ENCODE results near the gene RNF31. TPM values are rescaled to one million over a fixed set of nuclear protein-coding genes. Genes with fewer than 3 reads are reported as not detected.

The RNF31 gene
- polyA plus RNA-seq, 1 experiment = 12.4 TPM

DNA sequence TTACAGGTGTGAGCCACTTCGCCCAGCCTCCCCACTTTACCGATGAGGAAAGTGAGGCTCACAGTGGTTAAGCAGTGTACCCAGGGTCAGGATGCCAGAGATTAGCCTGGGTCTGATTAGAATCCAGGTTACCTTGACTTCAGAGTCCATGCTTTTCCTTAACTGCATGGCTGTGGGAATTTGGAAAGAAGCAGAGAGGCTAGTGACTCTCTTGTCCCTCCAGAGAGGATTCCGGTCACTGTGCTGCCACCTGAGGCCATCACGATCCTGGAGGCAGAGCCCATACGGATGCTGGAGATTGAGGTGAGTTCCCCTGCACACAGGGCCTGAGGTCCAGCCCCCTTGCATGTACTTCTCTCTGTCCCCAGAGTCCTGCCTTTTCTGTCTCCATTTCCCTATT, 29.3 kb downstream of the RNF31 start:
- H3K27me3 ChIP-seq (ENCODE audit: control insufficient read depth, insufficient read depth, low read length) = no peaks in the 10 kb centered on the region
- DNase-seq (ENCODE audit: low read depth) = no peak
- H3K4me3 ChIP-seq (ENCODE audit: low read depth, low read length) = no peak overlapping the region
- H3K36me3 ChIP-seq (ENCODE audit: control insufficient read depth, insufficient read depth, low read length) = peaks cover 41% of the 10 kb centered on the region
- ChIA-PET POLR2A (interaction anchor here (0.6 kb wide), 1 partner anchor 1205 kb away, joined by 6 read pairs; no protein-coding TSS in a partner anchor), CTCF (interaction anchor here (1.1 to 1.6 kb wide), 2 partner anchors 15 to 131 kb away, joined by 4 to 5 read pairs; partner anchors contain the start of gene IRF9)
- TF ChIP-seq, protein P1, sequence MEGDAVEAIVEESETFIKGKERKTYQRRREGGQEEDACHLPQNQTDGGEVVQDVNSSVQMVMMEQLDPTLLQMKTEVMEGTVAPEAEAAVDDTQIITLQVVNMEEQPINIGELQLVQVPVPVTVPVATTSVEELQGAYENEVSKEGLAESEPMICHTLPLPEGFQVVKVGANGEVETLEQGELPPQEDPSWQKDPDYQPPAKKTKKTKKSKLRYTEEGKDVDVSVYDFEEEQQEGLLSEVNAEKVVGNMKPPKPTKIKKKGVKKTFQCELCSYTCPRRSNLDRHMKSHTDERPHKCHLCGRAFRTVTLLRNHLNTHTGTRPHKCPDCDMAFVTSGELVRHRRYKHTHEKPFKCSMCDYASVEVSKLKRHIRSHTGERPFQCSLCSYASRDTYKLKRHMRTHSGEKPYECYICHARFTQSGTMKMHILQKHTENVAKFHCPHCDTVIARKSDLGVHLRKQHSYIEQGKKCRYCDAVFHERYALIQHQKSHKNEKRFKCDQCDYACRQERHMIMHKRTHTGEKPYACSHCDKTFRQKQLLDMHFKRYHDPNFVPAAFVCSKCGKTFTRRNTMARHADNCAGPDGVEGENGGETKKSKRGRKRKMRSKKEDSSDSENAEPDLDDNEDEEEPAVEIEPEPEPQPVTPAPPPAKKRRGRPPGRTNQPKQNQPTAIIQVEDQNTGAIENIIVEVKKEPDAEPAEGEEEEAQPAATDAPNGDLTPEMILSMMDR (IDR thresholded peaks at IDR 0.05; ENCODE audit: insufficient read depth, low read depth, low read length) = no peak

DNA sequence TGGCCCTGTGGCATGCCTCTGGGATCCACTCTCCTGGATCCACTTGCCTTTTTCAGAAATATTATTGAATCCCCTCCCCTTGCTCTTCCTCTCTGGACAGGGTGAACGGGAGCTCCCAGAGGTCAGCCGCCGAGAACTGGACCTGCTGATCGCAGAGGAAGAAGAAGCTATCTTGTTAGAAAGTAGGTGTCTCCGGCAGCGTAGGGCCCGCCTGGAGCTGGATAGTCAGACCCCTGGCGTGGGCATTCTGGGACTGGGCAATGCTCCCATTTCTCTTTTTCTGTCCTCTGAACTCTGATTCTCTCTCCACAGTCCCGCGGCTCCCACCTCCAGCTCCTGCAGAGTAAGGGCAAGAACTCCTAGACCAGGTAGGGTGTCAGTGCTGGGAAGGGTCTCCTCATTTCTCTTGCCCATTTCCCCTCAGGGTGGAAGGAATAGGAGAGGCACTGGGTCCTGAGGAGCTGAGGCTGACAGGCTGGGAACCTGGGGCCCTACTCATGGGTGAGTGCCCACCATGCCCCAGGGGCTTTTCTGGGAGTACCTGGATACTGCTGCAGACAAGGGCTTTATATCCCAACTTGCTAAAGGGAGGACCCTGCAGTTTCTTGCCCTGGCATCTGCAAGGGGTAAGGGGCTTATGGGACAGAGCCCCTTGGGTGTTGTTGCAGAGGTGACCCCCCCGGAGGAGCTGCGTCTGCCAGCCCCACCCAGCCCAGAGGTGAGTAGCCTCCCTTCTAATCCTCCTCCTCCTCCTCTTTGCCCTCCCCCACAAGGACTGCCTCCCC, 29.9 kb downstream of the RNF31 start:
- Histone ChIP-seq H3K4me3 (ENCODE audit: low read depth, low read length) (no peak overlapping the region), H3K36me3 (ENCODE audit: control insufficient read depth, insufficient read depth, low read length) (peaks cover 43% of the 10 kb centered on the region), H3K27me3 (ENCODE audit: control insufficient read depth, insufficient read depth, low read length) (no peaks in the 10 kb centered on the region)
- TF ChIP-seq, protein P1 (IDR thresholded peaks at IDR 0.05; ENCODE audit: insufficient read depth, low read depth, low read length) = no peak
- ChIA-PET POLR2A (no interaction called here), CTCF (interaction anchor here (0.9 to 1.1 kb wide), 2 partner anchors 16 to 130 kb away, joined by 3 to 4 read pairs; partner anchors contain the start of gene IRF9)
- DNase-seq (ENCODE audit: low read depth) = no peak

DNA sequence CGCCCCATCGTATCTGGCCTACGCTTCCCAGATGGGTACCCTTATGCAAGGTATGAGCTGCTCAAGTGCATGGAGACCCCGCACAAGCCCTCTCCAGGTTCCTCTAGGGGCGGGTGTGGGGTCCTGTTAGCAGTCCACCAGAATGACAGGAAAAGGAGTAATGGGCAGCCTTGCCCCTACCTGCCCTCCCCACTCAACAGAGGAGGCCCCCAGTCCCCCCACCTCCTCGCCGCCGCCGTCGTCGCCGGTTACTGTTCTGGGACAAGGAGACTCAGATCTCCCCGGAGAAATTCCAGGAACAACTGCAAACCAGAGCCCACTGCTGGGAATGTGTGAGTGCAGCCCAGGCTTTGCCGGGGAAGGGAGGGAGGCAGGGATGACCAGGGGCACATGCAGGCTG, 30.6 kb downstream of the RNF31 start:
- ChIA-PET POLR2A (no interaction called here), CTCF (interaction anchor here (1.1 kb wide), 1 partner anchor 129 kb away, joined by 4 read pairs; no protein-coding TSS in a partner anchor)
- peaks cover 46% of the 10 kb centered on the region for H3K36me3 ChIP-seq (ENCODE audit: control insufficient read depth, insufficient read depth, low read length)
- no peaks in the 10 kb centered on the region for H3K27me3 ChIP-seq (ENCODE audit: control insufficient read depth, insufficient read depth, low read length)
- TF ChIP-seq, protein P1 (IDR thresholded peaks at IDR 0.05; ENCODE audit: insufficient read depth, low read depth, low read length) = no peak
- no peak overlapping the region for H3K4me3 ChIP-seq (ENCODE audit: low read depth, low read length)
- no peak for DNase-seq (ENCODE audit: low read depth)

DNA sequence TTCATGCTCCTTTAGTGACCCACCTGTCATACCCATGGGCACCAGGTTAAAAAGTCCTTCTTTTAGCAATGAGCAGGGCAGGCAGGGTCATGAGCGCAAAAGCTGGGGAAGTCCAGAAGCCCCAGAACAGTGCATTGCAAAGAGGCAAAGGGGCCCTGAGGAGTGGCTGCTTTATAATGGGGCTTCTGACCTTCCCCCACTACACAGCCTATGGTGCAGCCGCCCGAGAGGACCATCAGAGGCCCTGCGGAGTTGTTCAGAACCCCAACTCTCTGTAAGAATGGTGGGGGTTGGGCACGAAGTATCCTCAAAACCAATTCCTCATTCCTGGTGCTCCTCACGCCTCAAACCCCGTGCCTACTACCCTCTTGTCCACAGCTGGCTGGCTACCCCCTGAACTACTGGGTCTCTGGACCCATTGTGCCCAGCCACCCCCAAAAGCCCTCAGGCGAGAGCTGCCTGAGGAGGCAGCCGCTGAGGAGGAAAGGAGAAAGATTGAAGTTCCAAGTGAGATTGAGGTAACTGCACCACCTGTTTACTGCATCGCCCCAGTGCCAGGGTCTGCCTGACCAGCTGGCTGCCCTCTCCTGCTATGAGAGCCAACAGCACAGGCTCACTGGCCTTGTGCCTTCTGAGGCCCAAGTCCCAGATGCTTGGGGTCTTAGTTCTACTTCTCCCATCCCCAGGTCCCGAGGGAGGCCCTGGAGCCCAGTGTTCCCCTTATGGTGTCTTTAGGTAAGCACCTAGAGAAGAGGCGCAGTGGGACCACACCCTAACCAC, 31.3 kb downstream of the RNF31 start:
- TF ChIP-seq, protein P1 (IDR thresholded peaks at IDR 0.05; ENCODE audit: insufficient read depth, low read depth, low read length) = no peak
- no peak for DNase-seq (ENCODE audit: low read depth)
- ChIA-PET POLR2A (interaction anchor here (0.6 kb wide), 1 partner anchor 618 kb away, joined by 4 read pairs; no protein-coding TSS in a partner anchor), CTCF (interaction anchor here (0.8 to 3.1 kb wide), 6 partner anchors 9 to 131 kb away, joined by 3 to 14 read pairs (median 4); partner anchors contain the start of genes CIDEB, IRF9, PSME2 and TINF2)
- Histone ChIP-seq H3K27me3 (ENCODE audit: control insufficient read depth, insufficient read depth, low read length) (no peaks in the 10 kb centered on the region), H3K4me3 (ENCODE audit: low read depth, low read length) (no peak overlapping the region), H3K36me3 (ENCODE audit: control insufficient read depth, insufficient read depth, low read length) (peaks cover 44% of the 10 kb centered on the region)

Measured in BJ (cell line).